HTR-8/SVneo (cell line): ENCODE results near the gene SP3.

ENCODE experiments used
- DNase-seq: peaks from one replicate; pipeline ENCODE4 v3.0.0; 2011; ENCODE audit warnings: low spot score, mixed read lengths; ENCODE audit not compliant: insufficient read length
- FAIRE-seq: peaks from 2 replicates; lab custom pipeline; 2011; peaks lifted over from hg19 to GRCh38; lab: Jason Lieb, UNC

The SP3 gene

GRCh38 chr2:173965372-173966025 is at the start of gene SP3:
SP3 (minus strand) TSS chr2:173965373; CDS start chr2:173965171, 202 bp downstream.
- DNase-seq (peak; percentile 98), FAIRE-seq (peak; percentile 90)

GRCh38 chr2:174014699-174015070 is 49.5 kb upstream of the SP3 start:
- FAIRE-seq, result no peak
- no peak for DNase-seq

- DNase-seq, result no peak
- no peak for FAIRE-seq
Observed at GRCh38 chr2:174014011-174014698, 49.0 kb upstream of the SP3 start.

- DNase-seq (no peak), FAIRE-seq (no peak)
Observed at GRCh38 chr2:174013315-174013751, 48.2 kb upstream of the SP3 start.

- DNase-seq (no peak), FAIRE-seq (no peak)
Observed at GRCh38 chr2:174012347-174013314, 47.5 kb upstream of the SP3 start.

- no peak for DNase-seq
- FAIRE-seq, result no peak
Observed at GRCh38 chr2:174011796-174012195, 46.6 kb upstream of the SP3 start.

- no peak for DNase-seq
- FAIRE-seq, result no peak
Observed at GRCh38 chr2:174011173-174011572, 46.0 kb upstream of the SP3 start.

- DNase-seq (no peak), FAIRE-seq (no peak)
Observed at GRCh38 chr2:174009488-174010223, 44.5 kb upstream of the SP3 start.

GRCh38 chr2:174008720-174009119 is 43.5 kb upstream of the SP3 start:
- DNase-seq, result no peak
- FAIRE-seq, result no peak

- FAIRE-seq (peak; percentile 48), DNase-seq (no peak)
Observed at GRCh38 chr2:174007010-174007409, 41.8 kb upstream of the SP3 start.

- DNase-seq (no peak), FAIRE-seq (no peak)
Observed at GRCh38 chr2:174005801-174006419, 40.7 kb upstream of the SP3 start.

GRCh38 chr2:174004905-174005605 is 39.9 kb upstream of the SP3 start:
- FAIRE-seq, result no peak
- peak; percentile 42 for DNase-seq

GRCh38 chr2:174003720-174004695 is 38.8 kb upstream of the SP3 start:
- DNase-seq (no peak), FAIRE-seq (no peak)

GRCh38 chr2:174002679-174003078 is 37.5 kb upstream of the SP3 start:
- no peak for FAIRE-seq

GRCh38 chr2:174001107-174001506 is 35.9 kb upstream of the SP3 start:
- DNase-seq (no peak), FAIRE-seq (no peak)

More at GRCh38 chr2:174002679-174003078, 37.5 kb upstream of the SP3 start:
- no peak for DNase-seq

GRCh38 chr2:173999724-174000123 is 34.6 kb upstream of the SP3 start:
- FAIRE-seq, result no peak
- DNase-seq, result no peak

- DNase-seq (no peak), FAIRE-seq (no peak)
Observed at GRCh38 chr2:173999272-173999671, 34.1 kb upstream of the SP3 start.

- FAIRE-seq, result no peak
- no peak for DNase-seq
Observed at GRCh38 chr2:173998386-173998785, 33.2 kb upstream of the SP3 start.
